Measurements from ENCODE around the gene SLC22A24. TPM values are rescaled to one million over a fixed set of nuclear protein-coding genes. Genes with fewer than 3 reads are reported as not detected.

Gene SLC22A24, protein sequence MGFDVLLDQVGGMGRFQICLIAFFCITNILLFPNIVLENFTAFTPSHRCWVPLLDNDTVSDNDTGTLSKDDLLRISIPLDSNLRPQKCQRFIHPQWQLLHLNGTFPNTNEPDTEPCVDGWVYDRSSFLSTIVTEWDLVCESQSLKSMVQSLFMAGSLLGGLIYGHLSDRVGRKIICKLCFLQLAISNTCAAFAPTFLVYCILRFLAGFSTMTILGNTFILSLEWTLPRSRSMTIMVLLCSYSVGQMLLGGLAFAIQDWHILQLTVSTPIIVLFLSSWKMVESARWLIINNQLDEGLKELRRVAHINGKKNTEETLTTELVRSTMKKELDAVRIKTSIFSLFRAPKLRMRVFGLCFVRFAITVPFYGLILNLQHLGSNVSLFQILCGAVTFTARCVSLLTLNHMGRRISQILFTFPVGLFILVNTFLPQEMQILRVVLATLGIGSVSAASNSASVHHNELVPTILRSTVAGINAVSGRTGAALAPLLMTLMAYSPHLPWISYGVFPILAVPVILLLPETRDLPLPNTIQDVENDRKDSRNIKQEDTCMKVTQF
- under 1 TPM in 1 of 4 donors, not detected in 3; 0.07 TPM for polyA plus RNA-seq
- long read RNA-seq, donor 1, result 0 reads
- long read RNA-seq, donor 2, result 0 reads
- long read RNA-seq, donor 3, result 0 reads
- long read RNA-seq, donor 4, result 0 reads
- long read RNA-seq, donor 5, result 0 reads
- long read RNA-seq, donor 6, result 0 reads
- long read RNA-seq, donor 7, result 0 reads
- long read RNA-seq, donor 8, result 0 reads
- long read RNA-seq, donor 9, result 0 reads
- long read RNA-seq, donor 10, result 0 reads

DNA sequence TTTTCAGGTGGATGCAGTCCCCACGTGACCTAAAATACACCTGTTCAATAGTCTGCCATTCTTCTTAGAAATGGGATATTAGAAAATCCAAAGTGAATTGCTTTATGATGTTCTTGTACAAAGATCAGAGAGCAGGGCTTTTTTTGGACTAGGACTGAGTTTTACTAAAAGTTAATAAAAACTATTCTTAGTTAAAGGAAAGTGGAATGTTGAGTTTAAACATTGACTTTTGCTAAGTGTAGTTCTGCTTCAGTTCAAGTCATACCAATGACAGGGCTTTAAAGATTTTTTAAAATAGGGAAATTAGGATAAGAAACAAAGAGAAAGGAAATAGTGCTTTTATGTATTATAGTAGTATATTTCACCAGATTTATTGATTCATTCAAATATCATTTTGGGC is at the start of gene SLC22A24:
Gene SLC22A24 (minus strand): TSS at position 101 of the 400 bp plus-strand sequence. CDS start 442 bp downstream, outside the sequence.
- peak in 1 of 2 donors; percentile 13 for DNase-seq
- 17 to 64% (median 31%) methylated on average over 1 of the region's 1 CpG for WGBS, 3 donors
- H3K4me1 ChIP-seq (ENCODE audit: control insufficient read depth in 3 of 3, insufficient read depth in 2 of 3, low read depth in 1 of 3, low read length in 2 of 3), result peaks cover 0 to 15% (median 0%) of the 10 kb centered on the region in 3 donors
- no peak within 1 kb of the TSS for H3K27ac ChIP-seq (ENCODE audit: low read depth in 1 of 3, low read length in 2 of 3)
- no peaks in the 10 kb centered on the region for H3K27me3 ChIP-seq (ENCODE audit: control insufficient read depth in 3 of 3, insufficient read depth in 3 of 3, low read length in 3 of 3)
- FAIRE-seq, result no peak
- H3K36me3 ChIP-seq (ENCODE audit: control insufficient read depth in 3 of 3, insufficient read depth in 2 of 3, low read depth in 1 of 3, low read length in 3 of 3), result no peaks in the 10 kb centered on the region
- no peaks in the 10 kb centered on the region for H3K9me3 ChIP-seq (ENCODE audit: control insufficient read depth in 2 of 2, insufficient read depth in 1 of 2, low read depth in 1 of 2, low read length in 1 of 2)
- no peak within 1 kb of the TSS for H3K4me3 ChIP-seq (ENCODE audit: low read depth in 1 of 3, low read length in 3 of 3)

DNA sequence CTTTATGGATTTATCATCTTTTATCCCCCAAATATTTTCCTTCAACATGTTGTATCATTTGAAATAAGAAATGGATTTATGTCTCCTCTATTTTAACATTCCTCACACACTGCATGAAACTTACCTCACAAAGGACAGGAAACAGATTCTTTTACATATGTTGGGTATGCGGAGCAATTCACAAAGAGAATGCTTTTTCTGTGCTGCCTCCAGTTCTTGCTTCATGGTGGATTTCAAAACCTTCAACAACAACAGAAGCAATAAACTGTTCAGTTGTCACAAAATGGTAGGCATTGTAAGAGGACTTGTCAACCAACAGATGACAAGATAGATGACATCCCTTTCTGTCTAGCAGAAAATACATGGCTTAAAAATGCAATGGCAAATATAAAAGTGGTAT is 36.5 kb upstream of the SLC22A24 start:
- DNase-seq (no peak), FAIRE-seq (no peak)
- 80 to 97% (median 88%) methylated on average over 1 of the region's 1 CpG for WGBS, 3 donors
- Histone ChIP-seq H3K36me3 (ENCODE audit: control insufficient read depth in 3 of 3, insufficient read depth in 2 of 3, low read depth in 1 of 3, low read length in 3 of 3) (no peaks in the 10 kb centered on the region), H3K9me3 (ENCODE audit: control insufficient read depth in 2 of 2, insufficient read depth in 1 of 2, low read depth in 1 of 2, low read length in 1 of 2) (no peaks in the 10 kb centered on the region), H3K27me3 (ENCODE audit: control insufficient read depth in 3 of 3, insufficient read depth in 3 of 3, low read length in 3 of 3) (no peaks in the 10 kb centered on the region), H3K27ac (ENCODE audit: low read depth in 1 of 3, low read length in 2 of 3) (no peak overlapping the region), H3K4me1 (ENCODE audit: control insufficient read depth in 3 of 3, insufficient read depth in 2 of 3, low read depth in 1 of 3, low read length in 2 of 3) (no peaks in the 10 kb centered on the region), H3K4me3 (ENCODE audit: low read depth in 1 of 3, low read length in 3 of 3) (no peak overlapping the region)

DNA sequence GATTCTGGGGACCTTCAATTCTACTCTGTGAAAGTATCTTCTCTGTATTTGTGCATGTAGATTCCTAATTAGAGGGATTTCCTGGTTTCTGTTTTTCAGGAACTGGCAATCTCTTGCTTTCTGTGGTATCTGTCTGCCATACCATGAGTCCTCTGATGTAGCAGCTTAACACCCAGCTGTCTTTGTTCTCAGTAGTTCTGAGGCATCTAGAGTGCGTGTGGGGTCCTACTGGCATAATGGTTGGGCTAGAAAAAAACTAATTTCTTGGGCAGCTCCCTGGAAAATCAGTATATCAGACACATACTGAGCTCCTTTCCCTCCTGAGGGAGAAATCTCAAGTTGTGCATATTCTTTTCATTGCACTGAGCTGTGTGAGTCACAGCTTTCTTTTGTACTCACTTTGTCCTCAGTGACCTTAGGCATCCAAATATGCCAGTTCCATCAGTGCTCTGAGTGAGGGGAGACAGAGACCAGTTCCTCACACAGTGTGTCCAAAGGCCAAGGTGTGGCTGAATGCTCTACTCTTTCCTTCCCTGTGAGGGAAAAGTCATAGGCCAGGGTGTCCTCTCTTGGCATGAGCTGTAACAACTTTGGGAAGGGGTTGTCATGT is 35.5 kb upstream of the SLC22A24 start:
- Histone ChIP-seq H3K27me3 (ENCODE audit: control insufficient read depth in 3 of 3, insufficient read depth in 3 of 3, low read length in 3 of 3) (no peaks in the 10 kb centered on the region), H3K4me3 (ENCODE audit: low read depth in 1 of 3, low read length in 3 of 3) (no peak overlapping the region), H3K9me3 (ENCODE audit: control insufficient read depth in 2 of 2, insufficient read depth in 1 of 2, low read depth in 1 of 2, low read length in 1 of 2) (no peaks in the 10 kb centered on the region), H3K27ac (ENCODE audit: low read depth in 1 of 3, low read length in 2 of 3) (no peak overlapping the region), H3K36me3 (ENCODE audit: control insufficient read depth in 3 of 3, insufficient read depth in 2 of 3, low read depth in 1 of 3, low read length in 3 of 3) (no peaks in the 10 kb centered on the region), H3K4me1 (ENCODE audit: control insufficient read depth in 3 of 3, insufficient read depth in 2 of 3, low read depth in 1 of 3, low read length in 2 of 3) (no peaks in the 10 kb centered on the region)
- DNase-seq (no peak), FAIRE-seq (no peak)
- WGBS, 3 donors, result 38 to 56% (median 41%) methylated on average over 1 of the region's 1 CpG

DNA sequence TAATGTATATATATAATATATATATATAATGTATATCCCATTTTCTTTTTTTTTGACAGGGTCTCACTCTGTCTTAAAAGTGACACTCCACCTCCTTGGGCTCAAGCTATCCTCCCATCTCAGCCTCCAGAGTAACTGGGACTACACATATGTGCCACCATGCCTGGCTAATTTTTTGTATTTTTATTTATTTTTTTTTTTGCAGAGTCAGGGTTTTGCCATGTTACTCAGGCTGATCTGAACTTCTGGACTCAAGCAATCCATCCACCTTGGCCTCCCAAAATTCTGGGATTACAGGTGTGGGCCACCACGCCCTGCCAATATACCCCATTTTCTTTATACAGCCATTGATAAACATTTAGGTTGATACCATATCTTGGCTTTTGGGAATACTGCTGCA is 33.9 kb upstream of the SLC22A24 start:
- no peaks in the 10 kb centered on the region for H3K4me1 ChIP-seq (ENCODE audit: control insufficient read depth in 3 of 3, insufficient read depth in 2 of 3, low read depth in 1 of 3, low read length in 2 of 3)
- no peak overlapping the region for H3K27ac ChIP-seq (ENCODE audit: low read depth in 1 of 3, low read length in 2 of 3)
- WGBS, 3 donors, result 61 to 88% (median 80%) methylated on average over 1 of the region's 1 CpG
- no peak for FAIRE-seq
- DNase-seq, result no peak
- H3K4me3 ChIP-seq (ENCODE audit: low read depth in 1 of 3, low read length in 3 of 3), result no peak overlapping the region
- H3K9me3 ChIP-seq (ENCODE audit: control insufficient read depth in 2 of 2, insufficient read depth in 1 of 2, low read depth in 1 of 2, low read length in 1 of 2), result no peaks in the 10 kb centered on the region
- no peaks in the 10 kb centered on the region for H3K36me3 ChIP-seq (ENCODE audit: control insufficient read depth in 3 of 3, insufficient read depth in 2 of 3, low read depth in 1 of 3, low read length in 3 of 3)
- H3K27me3 ChIP-seq (ENCODE audit: control insufficient read depth in 3 of 3, insufficient read depth in 3 of 3, low read length in 3 of 3), result no peaks in the 10 kb centered on the region

DNA sequence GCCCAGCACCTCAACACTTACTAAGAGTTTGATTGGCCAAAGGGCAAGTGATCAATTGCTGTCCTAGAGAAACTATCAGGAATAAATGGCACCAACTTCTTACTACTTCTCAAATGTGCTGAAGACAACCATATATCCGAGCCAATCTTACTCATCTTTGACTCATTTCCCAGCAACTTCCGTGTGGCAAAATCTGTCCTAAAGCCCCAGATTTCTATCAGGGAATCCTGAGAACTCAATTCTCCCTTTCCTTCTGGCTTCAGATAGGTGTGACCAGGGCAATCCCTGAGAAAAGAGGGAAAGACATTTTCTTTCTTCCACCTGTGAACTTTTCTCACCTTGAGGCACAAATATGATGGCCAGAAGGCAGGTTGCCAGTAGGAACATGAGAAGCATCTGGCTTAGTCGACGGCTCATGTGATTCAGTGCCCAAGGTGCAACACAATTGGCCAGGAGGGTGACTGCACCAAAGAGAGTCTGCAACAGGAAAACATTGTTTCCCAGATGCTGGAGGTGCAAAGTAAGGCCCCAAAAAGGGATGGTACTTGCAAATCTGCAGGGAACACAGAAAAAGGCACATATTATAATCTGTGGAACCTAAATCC is 21.8 kb upstream of the SLC22A24 start:
- Histone ChIP-seq H3K9me3 (ENCODE audit: control insufficient read depth in 2 of 2, insufficient read depth in 1 of 2, low read depth in 1 of 2, low read length in 1 of 2) (no peaks in the 10 kb centered on the region), H3K4me1 (ENCODE audit: control insufficient read depth in 3 of 3, insufficient read depth in 2 of 3, low read depth in 1 of 3, low read length in 2 of 3) (no peaks in the 10 kb centered on the region), H3K27ac (ENCODE audit: low read depth in 1 of 3, low read length in 2 of 3) (no peak overlapping the region), H3K4me3 (ENCODE audit: low read depth in 1 of 3, low read length in 3 of 3) (no peak overlapping the region), H3K36me3 (ENCODE audit: control insufficient read depth in 3 of 3, insufficient read depth in 2 of 3, low read depth in 1 of 3, low read length in 3 of 3) (no peaks in the 10 kb centered on the region), H3K27me3 (ENCODE audit: control insufficient read depth in 3 of 3, insufficient read depth in 3 of 3, low read length in 3 of 3) (peaks cover 0 to 2% (median 0%) of the 10 kb centered on the region in 3 donors)
- no peak for FAIRE-seq
- WGBS, 3 donors, result 76 to 83% (median 83%) methylated on average over 4 of the region's 4 CpGs
- DNase-seq, result no peak

DNA sequence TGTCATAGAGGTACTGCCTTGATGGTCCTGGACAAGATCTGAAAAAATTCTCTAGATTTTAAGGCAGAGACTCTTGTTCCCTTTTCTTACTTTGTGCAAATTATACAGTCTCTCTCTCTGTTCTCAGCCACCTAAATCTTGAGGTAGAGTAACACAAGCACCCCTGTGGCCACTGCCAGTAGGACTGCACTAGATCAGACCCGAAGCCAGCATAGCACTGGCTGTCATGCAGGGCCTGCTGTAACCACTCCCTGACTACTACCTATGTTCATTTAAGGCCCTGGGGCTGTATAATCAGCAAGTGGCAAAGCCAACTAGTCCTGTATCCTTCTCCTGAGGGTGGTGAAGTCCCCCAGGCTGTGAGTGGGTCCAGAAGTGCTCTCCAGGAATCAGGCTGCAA is 11.8 kb upstream of the SLC22A24 start:
- Histone ChIP-seq H3K9me3 (ENCODE audit: control insufficient read depth in 2 of 2, insufficient read depth in 1 of 2, low read depth in 1 of 2, low read length in 1 of 2) (peaks cover 0 to 2% of the 10 kb centered on the region in 2 donors), H3K27ac (ENCODE audit: low read depth in 1 of 3, low read length in 2 of 3) (no peak overlapping the region), H3K4me3 (ENCODE audit: low read depth in 1 of 3, low read length in 3 of 3) (no peak overlapping the region), H3K36me3 (ENCODE audit: control insufficient read depth in 3 of 3, insufficient read depth in 2 of 3, low read depth in 1 of 3, low read length in 3 of 3) (no peaks in the 10 kb centered on the region), H3K4me1 (ENCODE audit: control insufficient read depth in 3 of 3, insufficient read depth in 2 of 3, low read depth in 1 of 3, low read length in 2 of 3) (no peaks in the 10 kb centered on the region), H3K27me3 (ENCODE audit: control insufficient read depth in 3 of 3, insufficient read depth in 3 of 3, low read length in 3 of 3) (peaks cover 0 to 2% (median 0%) of the 10 kb centered on the region in 3 donors)
- FAIRE-seq (no peak), DNase-seq (no peak)
- 63 to 78% (median 71%) methylated on average over 1 of the region's 1 CpG for WGBS, 3 donors

DNA sequence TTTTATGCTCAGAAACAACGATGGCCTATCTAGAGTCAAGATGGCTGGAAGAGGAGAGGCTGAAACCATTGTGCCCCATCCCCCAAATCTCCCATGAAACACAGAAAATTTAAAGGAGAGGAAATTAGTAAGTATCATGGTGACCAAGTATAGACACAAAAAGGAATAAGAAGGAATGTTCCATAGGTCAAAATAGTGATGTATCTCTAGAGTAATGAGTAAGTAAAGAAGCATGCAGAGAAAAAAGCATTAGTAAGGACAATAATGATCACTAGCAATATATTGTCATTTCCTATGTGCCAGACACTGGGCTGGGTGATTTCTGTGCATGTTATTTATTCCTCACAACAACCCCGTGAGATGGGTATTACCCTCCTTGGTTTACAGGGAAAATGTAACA is 2.6 kb upstream of the SLC22A24 start:
- Histone ChIP-seq H3K27me3 (ENCODE audit: control insufficient read depth in 3 of 3, insufficient read depth in 3 of 3, low read length in 3 of 3) (no peaks in the 10 kb centered on the region), H3K27ac (ENCODE audit: low read depth in 1 of 3, low read length in 2 of 3) (no peak overlapping the region), H3K9me3 (ENCODE audit: control insufficient read depth in 2 of 2, insufficient read depth in 1 of 2, low read depth in 1 of 2, low read length in 1 of 2) (no peaks in the 10 kb centered on the region), H3K36me3 (ENCODE audit: control insufficient read depth in 3 of 3, insufficient read depth in 2 of 3, low read depth in 1 of 3, low read length in 3 of 3) (no peaks in the 10 kb centered on the region), H3K4me3 (ENCODE audit: low read depth in 1 of 3, low read length in 3 of 3) (no peak overlapping the region), H3K4me1 (ENCODE audit: control insufficient read depth in 3 of 3, insufficient read depth in 2 of 3, low read depth in 1 of 3, low read length in 2 of 3) (peaks cover 0 to 15% (median 0%) of the 10 kb centered on the region in 3 donors)
- WGBS, 3 donors, result 76 to 87% (median 85%) methylated on average over 2 of the region's 2 CpGs
- no peak for FAIRE-seq
- no peak for DNase-seq

DNA sequence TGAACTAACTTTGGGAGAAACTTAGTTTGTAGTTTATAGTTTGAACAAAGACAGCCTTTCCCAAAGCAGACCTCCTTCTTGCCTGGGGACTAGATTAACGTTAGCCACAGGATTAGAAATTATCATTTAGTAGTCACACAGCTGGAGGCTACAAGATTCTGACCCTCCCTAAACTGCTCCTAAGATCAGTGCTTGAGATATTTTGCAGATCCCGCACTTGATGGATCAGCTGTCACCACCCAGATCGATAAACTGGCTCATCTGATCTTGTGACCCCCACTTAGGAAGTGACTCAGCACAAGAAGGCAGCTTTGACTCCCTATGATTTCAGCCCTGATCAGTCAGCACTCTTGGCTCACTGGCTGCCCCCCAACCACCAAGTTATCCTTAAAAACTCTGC is 1.6 kb downstream of the SLC22A24 start:
- no peak overlapping the region for H3K27ac ChIP-seq (ENCODE audit: low read depth in 1 of 3, low read length in 2 of 3)
- H3K4me3 ChIP-seq (ENCODE audit: low read depth in 1 of 3, low read length in 3 of 3), result no peak overlapping the region
- peaks cover 0 to 15% (median 0%) of the 10 kb centered on the region in 3 donors for H3K4me1 ChIP-seq (ENCODE audit: control insufficient read depth in 3 of 3, insufficient read depth in 2 of 3, low read depth in 1 of 3, low read length in 2 of 3)
- no peaks in the 10 kb centered on the region for H3K9me3 ChIP-seq (ENCODE audit: control insufficient read depth in 2 of 2, insufficient read depth in 1 of 2, low read depth in 1 of 2, low read length in 1 of 2)
- no peak for FAIRE-seq
- H3K27me3 ChIP-seq (ENCODE audit: control insufficient read depth in 3 of 3, insufficient read depth in 3 of 3, low read length in 3 of 3), result no peaks in the 10 kb centered on the region
- no peaks in the 10 kb centered on the region for H3K36me3 ChIP-seq (ENCODE audit: control insufficient read depth in 3 of 3, insufficient read depth in 2 of 3, low read depth in 1 of 3, low read length in 3 of 3)
- whole genome bisulfite sequencing, 3 donors, result 45 to 51% (median 46%) methylated on average over 3 of the region's 3 CpGs
- DNase-seq, result no peak
